Coronary artery (tissue), 2 donors: ENCODE measurements around the gene SLC4A3.
A peak's percentile ranks its signal among the peaks of the same experiment; 100 is the strongest.

Source experiments
- DNase-seq: peaks from one replicate; pipeline ENCODE4 v3.0.0-alpha.2; 2017; ENCODE audit warnings: low spot score
- H3K27ac ChIP-seq, 2 donors: fragments of 200-600 bp; sonication (generic); one replicate each; pipeline ENCODE4 v1.5.1; 2016 to 2019
- H3K4me3 ChIP-seq: fragments of 200-600 bp; sonication (generic); 2 replicates; pipeline ENCODE4 v1.5.1; 2016; ENCODE audit warnings: mild to moderate bottlenecking, moderate library complexity
- CTCF ChIP-seq: fragments of 200-600 bp; sonication (generic); IDR thresholded peaks from one replicate; pipeline ENCODE4 v1.5.1; 2019; ENCODE audit warnings: antibody characterized with exemption

The SLC4A3 gene

GRCh38 chr2:219628986-219629901 is 1.8 kb downstream of the SLC4A3 start:
- no peak for TF ChIP-seq CTCF
- no peak for DNase-seq
- Histone ChIP-seq H3K4me3 (no peak overlapping the region), H3K27ac (no peak overlapping the region)

GRCh38 chr2:219629976-219630695 is 2.7 kb downstream of the SLC4A3 start:
- TF ChIP-seq CTCF = no peak
- H3K4me3 ChIP-seq = no peak overlapping the region
- no peak overlapping the region for H3K27ac ChIP-seq
- DNase-seq = no peak

- no peak for DNase-seq
- Histone ChIP-seq H3K27ac (no peak overlapping the region), H3K4me3 (no peak overlapping the region)
- no peak for TF ChIP-seq CTCF
Measured at GRCh38 chr2:219630770-219631405, 3.5 kb downstream of the SLC4A3 start.

GRCh38 chr2:219631406-219631891 is 4.0 kb downstream of the SLC4A3 start:
- no peak for TF ChIP-seq CTCF
- peak; percentile 63 for DNase-seq

GRCh38 chr2:219631904-219632759 is 4.7 kb downstream of the SLC4A3 start:
- H3K4me3 ChIP-seq = no peak overlapping the region
- no peak overlapping the region for H3K27ac ChIP-seq
- no peak for TF ChIP-seq CTCF
- DNase-seq = peak; percentile 46

More at GRCh38 chr2:219631406-219631891, 4.0 kb downstream of the SLC4A3 start:
- Histone ChIP-seq H3K27ac (no peak overlapping the region), H3K4me3 (no peak overlapping the region)

GRCh38 chr2:219632760-219633105 is 5.3 kb downstream of the SLC4A3 start:
- no peak for DNase-seq
- TF ChIP-seq CTCF = no peak
- no peak overlapping the region for H3K4me3 ChIP-seq
- H3K27ac ChIP-seq = no peak overlapping the region
